HCT116 (cell line): Measurements from ENCODE around the gene NR4A1. TPM values are rescaled to one million over a fixed set of nuclear protein-coding genes. Genes with fewer than 3 reads are reported as not detected.

ENCODE experiments used
- ATAC-seq: fragments of 200-7000 bp; cut with Tn5 transposase; 2 replicates; pipeline ENCODE4 v1.9.1; 2020; ENCODE audit warnings: mild to moderate bottlenecking, moderate library complexity
- BruUV-seq: library from RNA; stranded (reverse); fragments of 400-500 nt; replicated peaks from 2 replicates; lab custom pipeline; 2021; lab: Mats Ljungman, UMichigan
- CTCF ChIA-PET: fragments of 300-600 bp; sonication (Branson Sonifier 250); formaldehyde crosslinking; loops from one replicate; lab custom pipeline; 2021; ENCODE audit warnings: antibody characterized with exemption; lab: Charles Lee
- POLR2A ChIA-PET: fragments of 300-600, 350-600 bp; sonication (Branson Sonifier 250); formaldehyde crosslinking; loops from one replicate; lab custom pipeline; 2021; ENCODE audit warnings: antibody characterized with exemption; lab: Charles Lee
- RAD21 ChIA-PET, 2 experiments: fragments of 300-600 bp; sonication (Branson Sonifier 250); formaldehyde crosslinking; loops; one replicate each; lab custom pipeline; 2023; ENCODE audit warnings: low total read pairs in 2 of 2; ENCODE audit not compliant: uncharacterized antibody in 2 of 2, unreplicated experiment in 2 of 2, low non-redundant PET in 1 of 2; lab: Charles Lee
- DNase-seq: peaks from one replicate; pipeline ENCODE4 v3.0.0-alpha.2; 2010; ENCODE audit warnings: low read depth, low spot score
- H2AFZ ChIP-seq: fragments of 200-600 bp; shearing (Covaris generic), sonication (generic); 2 replicates; pipeline ENCODE4 v1.6.1; 2017; ENCODE audit warnings: low read depth, mixed run types, mixed read lengths, antibody characterized with exemption, low read length; ENCODE audit not compliant: poor library complexity, severe bottlenecking
- H3K27ac ChIP-seq: 2 replicates; pipeline ENCODE4 v1.5.1; 2012; ENCODE audit warnings: low read depth, low read length
- H3K27me3 ChIP-seq: fragments of 200-600 bp; sonication (generic); 2 replicates; pipeline ENCODE4 v1.6.1; 2016; ENCODE audit warnings: mixed run types, low read length, mixed read lengths; ENCODE audit not compliant: insufficient read depth
- H3K36me3 ChIP-seq, 2 experiments: fragments of 200-500 bp in 1 of 2; fragments of 200-600 bp in 1 of 2; sonication (Bioruptor generic) in 1 of 2; sonication (generic) in 1 of 2; 2 replicates each; pipeline versions ENCODE4 v1.5.1 to v1.6.1; 2014 to 2016; ENCODE audit warnings: low read length in 2 of 2, inconsistent platforms in 1 of 2, mixed read lengths in 1 of 2, mixed run types in 1 of 2; ENCODE audit not compliant: insufficient read depth in 2 of 2, control insufficient read depth in 1 of 2
- H3K4me1 ChIP-seq, 2 experiments: fragments of 200-600 bp in 1 of 2; sonication (generic) in 1 of 2; 2 replicates each; pipeline versions ENCODE4 v1.5.1 to v1.6.1; 2012 to 2017; ENCODE audit warnings: low read length in 2 of 2, inconsistent platforms in 1 of 2, mild to moderate bottlenecking in 1 of 2, mixed read lengths in 1 of 2, mixed run types in 1 of 2, moderate library complexity in 1 of 2; ENCODE audit not compliant: insufficient read depth in 2 of 2, control insufficient read depth in 1 of 2
- H3K4me2 ChIP-seq: fragments of 200-600 bp; sonication (generic); 2 replicates; pipeline ENCODE4 v1.6.1; 2017; ENCODE audit warnings: mixed run types, low read length, mixed read lengths
- H3K4me3 ChIP-seq, 2 experiments: fragments of 200-600 bp in 1 of 2; sonication (generic) in 1 of 2; replicated peaks in 1 of 2; 2 replicates each; pipeline ENCODE4 v1.5.1; 2011 to 2016; ENCODE audit warnings: low read length in 2 of 2, control low read depth in 1 of 2, low read depth in 1 of 2, mild to moderate bottlenecking in 1 of 2, mixed read lengths in 1 of 2, mixed run types in 1 of 2
- H3K79me2 ChIP-seq: fragments of 200-600 bp; sonication (generic); 2 replicates; pipeline ENCODE4 v1.6.1; 2017; ENCODE audit warnings: mild to moderate bottlenecking, mixed run types, low read length, moderate library complexity, mixed read lengths; ENCODE audit not compliant: insufficient read depth
- H3K9ac ChIP-seq: fragments of 200-600 bp; sonication (generic); 2 replicates; pipeline ENCODE4 v1.6.1; 2016; ENCODE audit warnings: low read length, mixed read lengths
- H3K9me2 ChIP-seq: fragments of 200-600 bp; sonication (generic), shearing (Covaris generic); 2 replicates; pipeline ENCODE4 v1.6.1; 2017; ENCODE audit warnings: mixed run types, mild to moderate bottlenecking, moderate library complexity; ENCODE audit not compliant: insufficient read depth
- H3K9me3 ChIP-seq, 2 experiments: fragments of 200-500 bp in 1 of 2; fragments of 200-600 bp in 1 of 2; sonication (Bioruptor generic) in 1 of 2; sonication (generic) in 1 of 2; 2 replicates each; pipeline ENCODE4 v1.6.1; 2014 to 2017; ENCODE audit warnings: low read length in 2 of 2, mixed read lengths in 2 of 2, inconsistent platforms in 1 of 2, low read depth in 1 of 2, mild to moderate bottlenecking in 1 of 2, mixed run types in 1 of 2, moderate library complexity in 1 of 2; ENCODE audit not compliant: control insufficient read depth in 1 of 2, insufficient read depth in 1 of 2
- H4K20me1 ChIP-seq: fragments of 200-600 bp; sonication (generic), shearing (Covaris generic); 2 replicates; pipeline ENCODE4 v1.6.1; 2017; ENCODE audit warnings: mixed run types, mild to moderate bottlenecking, moderate library complexity; ENCODE audit not compliant: insufficient read depth
- ATF3 ChIP-seq: IDR thresholded peaks from 2 replicates; pipeline ENCODE4 v1.6.1; 2012
- CBX3 ChIP-seq: IDR thresholded peaks from 2 replicates; pipeline ENCODE4 v1.6.1; 2012; ENCODE audit warnings: low read depth
- CEBPB ChIP-seq: IDR thresholded peaks from 2 replicates; pipeline ENCODE4 v1.6.1; 2012; ENCODE audit warnings: low read depth
- EZH2 ChIP-seq: fragments of 200-600 bp; sonication (generic); IDR thresholded peaks from 2 replicates; pipeline ENCODE4 v1.6.1; 2017; ENCODE audit warnings: antibody characterized with exemption, mixed run types
- EZH2phosphoT487 ChIP-seq: fragments of 200-600 bp; IDR thresholded peaks from 2 replicates; pipeline ENCODE4 v1.6.1; 2018; ENCODE audit warnings: antibody characterized with exemption, borderline replicate concordance
- FOSL1 ChIP-seq: IDR thresholded peaks from 2 replicates; pipeline ENCODE4 v1.6.1; 2012; ENCODE audit warnings: low read depth
- POLR2AphosphoS5 ChIP-seq: IDR thresholded peaks from 2 replicates; pipeline ENCODE4 v1.6.1; 2011; ENCODE audit warnings: mild to moderate bottlenecking, low read depth, low read length, moderate library complexity
- RAD21 ChIP-seq: IDR thresholded peaks from 2 replicates; pipeline ENCODE4 v1.6.1; 2012; ENCODE audit warnings: low read depth, mild to moderate bottlenecking
- SIN3A ChIP-seq: IDR thresholded peaks from 2 replicates; pipeline ENCODE4 v1.6.1; 2012; ENCODE audit warnings: low read depth
- SP1 ChIP-seq: IDR thresholded peaks from 2 replicates; pipeline ENCODE4 v1.6.1; 2012; ENCODE audit warnings: low read depth
- SRF ChIP-seq: IDR thresholded peaks from 2 replicates; pipeline ENCODE4 v1.6.1; 2012; ENCODE audit warnings: low read depth
- ZBTB33 ChIP-seq: IDR thresholded peaks from 2 replicates; pipeline ENCODE4 v1.6.1; 2011; ENCODE audit warnings: mild to moderate bottlenecking, low read length, moderate library complexity; ENCODE audit not compliant: insufficient replicate concordance; ENCODE audit errors: extremely low read depth
- intact Hi-C: fragments of 100-400 bp; cut with micrococcal nuclease; formaldehyde crosslinking; loops from 2 replicates; pipeline ENCODE4 v1.10.0; 2022
- total RNA-seq: library from RNA; stranded (reverse); gene quantifications from one replicate; pipeline ENCODE4 v1.2.1, GENCODE V29; 2021; ENCODE audit not compliant: unreplicated experiment

The NR4A1 gene
- total RNA-seq, 1 experiment from 2014 or later, result 35.3 TPM

DNA sequence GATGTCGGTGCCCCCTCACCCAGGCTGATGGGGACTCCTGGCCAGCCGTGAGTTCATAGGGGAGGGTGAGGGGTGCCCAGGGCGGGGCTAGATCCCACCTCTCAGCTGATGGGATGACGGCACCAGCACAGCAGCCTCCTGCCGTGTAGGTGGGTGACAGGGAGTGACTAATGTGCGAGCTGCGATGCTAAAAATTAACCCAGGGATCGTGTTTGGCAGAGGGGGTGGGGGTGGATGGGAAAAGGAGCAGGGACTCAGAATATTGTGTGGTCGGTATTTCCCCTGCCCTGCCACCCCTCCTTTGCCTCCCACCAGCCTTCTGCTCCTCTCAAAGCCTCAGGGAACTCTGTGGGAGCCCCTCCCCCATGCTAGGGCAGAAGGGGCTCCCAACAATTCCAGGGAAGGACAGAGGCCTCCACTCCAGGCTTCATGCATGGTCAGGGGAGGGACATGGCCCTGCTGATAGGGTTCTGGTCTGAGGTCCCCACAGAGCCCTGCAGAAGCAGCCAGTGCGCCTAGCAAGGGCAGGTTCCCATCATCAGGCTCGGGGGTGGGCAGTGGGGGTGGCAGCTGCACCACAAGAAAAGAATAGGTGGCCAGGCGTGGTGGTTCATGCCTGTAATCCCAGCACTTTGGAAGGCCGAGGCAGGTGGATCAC lies 32.0 kb upstream of the NR4A1 start:
- POLR2A ChIA-PET, result no interaction called here
- no peak overlapping the region for H3K4me3 ChIP-seq

More for the DNA sequence above, 32.0 kb upstream of the NR4A1 start:
- no peak overlapping the region for H3K27ac ChIP-seq
- no peak for TF ChIP-seq RAD21
- no peak for TF ChIP-seq EZH2phosphoT487
- no peak for TF ChIP-seq ZBTB33
- no peak for TF ChIP-seq POLR2AphosphoS5
- TF ChIP-seq ATF3, result no peak
- TF ChIP-seq SRF, result no peak
- no peak for TF ChIP-seq EZH2
- TF ChIP-seq CBX3, result no peak
- no peak for TF ChIP-seq CEBPB
- TF ChIP-seq FOSL1, result no peak
- no peak for TF ChIP-seq SIN3A
- no peak for TF ChIP-seq SP1
- H3K4me1 ChIP-seq, result peaks cover 6 to 36% of the 10 kb centered on the region in 2 experiments
- BruUV-seq, result no TSS peak
- H3K9ac ChIP-seq, result no peak overlapping the region
- no peaks in the 10 kb centered on the region for H3K9me3 ChIP-seq
- no peaks in the 10 kb centered on the region for H3K79me2 ChIP-seq
- no peaks in the 10 kb centered on the region for H3K9me2 ChIP-seq
- ChIA-PET RAD21 (interaction anchor here in 1 of 2 experiments (0.7 kb wide), 1 partner anchor 15 kb away, joined by 3 read pairs; no protein-coding TSS in a partner anchor), CTCF (interaction anchor here (1.7 to 7.9 kb wide), 3 partner anchors 14 to 26 kb away, joined by 5 to 137 read pairs (median 15); partner anchors contain the start of gene TAMALIN)
- H2AFZ ChIP-seq, result no peak overlapping the region
- H4K20me1 ChIP-seq, result no peaks in the 10 kb centered on the region
- H3K36me3 ChIP-seq, result no peaks in the 10 kb centered on the region
- no peaks in the 10 kb centered on the region for H3K27me3 ChIP-seq
- intact Hi-C loops, result no loop called here
- DNase-seq (no peak), ATAC-seq (no peak)
- peak overlapping the region; percentile 30; the same call in 1 of the 2 replicates for H3K4me2 ChIP-seq
